Activated CD4-positive, alpha-beta T cell treated with anti-CD3 and anti-CD28 coated beads, Interleukin-2, Interleukin-6, amounts not matched to agents 100 ng/mL and 50 ng/mL, durations not matched to agents 16 hours and 8 hours (primary cell): ENCODE data around the gene CERS6.
A peak's percentile ranks its signal among the peaks of the same experiment; 100 is the strongest.
"Not testable (repeated sequence)": the region's sequence is repeated elsewhere in the genome, so short reads cannot be mapped to it uniquely, and the experiment has no call there.

ENCODE experiments used
- DNase-seq: peaks from one replicate; pipeline ENCODE4 v3.0.0-alpha.2; 2020

Gene CERS6, protein sequence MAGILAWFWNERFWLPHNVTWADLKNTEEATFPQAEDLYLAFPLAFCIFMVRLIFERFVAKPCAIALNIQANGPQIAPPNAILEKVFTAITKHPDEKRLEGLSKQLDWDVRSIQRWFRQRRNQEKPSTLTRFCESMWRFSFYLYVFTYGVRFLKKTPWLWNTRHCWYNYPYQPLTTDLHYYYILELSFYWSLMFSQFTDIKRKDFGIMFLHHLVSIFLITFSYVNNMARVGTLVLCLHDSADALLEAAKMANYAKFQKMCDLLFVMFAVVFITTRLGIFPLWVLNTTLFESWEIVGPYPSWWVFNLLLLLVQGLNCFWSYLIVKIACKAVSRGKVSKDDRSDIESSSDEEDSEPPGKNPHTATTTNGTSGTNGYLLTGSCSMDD

DNA sequence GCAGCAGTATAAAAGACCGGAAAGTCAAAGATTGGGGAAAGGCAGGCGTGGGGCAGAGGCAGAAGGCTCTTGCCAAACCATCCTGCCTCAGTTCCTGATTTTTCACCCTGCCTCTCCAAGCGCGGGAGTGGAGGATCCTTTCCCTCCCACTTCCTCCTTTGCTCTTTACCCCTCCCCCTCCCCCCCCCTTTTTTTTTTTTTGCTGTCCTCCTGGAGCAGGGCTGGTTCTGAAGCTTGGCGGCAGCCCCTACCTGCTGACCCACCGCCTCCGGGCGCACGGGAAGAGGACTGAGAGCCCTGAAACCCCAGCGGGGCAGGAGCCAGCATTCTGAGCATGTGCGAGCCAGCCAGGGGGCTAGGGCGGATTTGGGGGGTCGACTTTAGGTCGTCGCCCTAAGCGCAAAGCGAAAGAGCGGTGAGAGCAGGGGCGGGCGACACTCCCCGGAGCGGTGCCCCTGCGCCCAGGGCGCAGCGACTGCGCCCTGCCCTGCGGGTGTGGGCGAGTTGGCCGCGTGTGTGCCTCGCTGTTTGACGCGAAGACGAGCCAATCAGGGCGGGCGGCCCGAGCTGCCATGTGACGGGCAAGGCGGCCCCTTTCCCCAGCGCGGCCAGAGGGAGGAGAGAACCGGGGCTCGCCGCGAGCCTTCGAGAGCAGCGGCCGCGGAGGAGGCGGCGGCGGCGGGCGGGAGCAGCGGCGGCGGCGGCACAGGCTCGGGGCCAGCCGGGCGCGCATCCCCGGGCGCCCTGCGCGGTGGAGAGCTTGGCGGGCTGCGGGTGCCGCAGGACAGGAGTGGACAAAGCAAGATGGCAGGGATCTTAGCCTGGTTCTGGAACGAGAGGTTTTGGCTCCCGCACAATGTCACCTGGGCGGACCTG lies at the start of gene CERS6:
TSS of gene CERS6 (plus strand) at position 628 of the 876 bp plus-strand sequence. CDS start at position 805, 177 bp downstream.
- DNase-seq, result peak; percentile 95

DNA sequence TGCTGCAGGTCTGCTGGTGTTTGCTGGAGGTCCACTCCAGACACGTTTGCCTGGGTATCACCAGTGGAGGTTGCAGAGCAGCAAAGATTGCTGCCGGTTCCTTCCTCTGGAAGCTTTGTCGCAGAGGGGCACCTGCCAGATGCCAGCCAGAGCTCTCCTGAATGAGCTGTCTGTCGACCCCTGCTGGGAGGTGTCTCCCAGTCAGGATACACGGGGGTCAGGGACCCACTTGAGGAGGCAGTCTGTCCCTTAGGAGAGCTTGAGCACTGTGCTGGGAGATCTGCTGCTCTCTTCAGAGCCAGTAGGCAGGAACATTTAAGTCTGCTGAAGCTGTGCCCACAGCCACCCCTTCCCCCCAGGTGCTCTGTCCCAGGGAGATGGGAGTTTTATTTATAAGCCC lies 43.8 kb upstream of the CERS6 start:
- DNase-seq, result not testable (repeated sequence)

DNA sequence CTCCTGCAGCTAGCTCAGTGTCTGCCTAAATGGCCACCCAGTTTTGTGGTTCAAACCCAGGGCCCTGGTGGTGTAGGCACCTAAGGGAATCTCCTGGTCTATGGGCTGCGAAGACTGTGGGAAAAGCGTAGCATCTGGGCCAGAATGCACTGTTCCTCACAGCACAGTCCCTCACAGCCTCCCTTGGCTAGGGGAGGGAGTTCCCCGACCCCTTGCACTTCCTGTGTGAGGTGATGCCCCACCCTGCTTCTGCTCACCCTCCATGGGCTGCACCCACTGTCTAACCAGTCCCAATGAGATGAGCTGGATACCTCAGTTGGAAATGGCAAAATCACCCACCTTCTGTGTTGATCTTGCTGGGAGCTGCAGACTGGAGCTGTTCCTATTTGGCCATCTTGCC lies 43.0 kb upstream of the CERS6 start:
- DNase-seq, result not testable (repeated sequence)

DNA sequence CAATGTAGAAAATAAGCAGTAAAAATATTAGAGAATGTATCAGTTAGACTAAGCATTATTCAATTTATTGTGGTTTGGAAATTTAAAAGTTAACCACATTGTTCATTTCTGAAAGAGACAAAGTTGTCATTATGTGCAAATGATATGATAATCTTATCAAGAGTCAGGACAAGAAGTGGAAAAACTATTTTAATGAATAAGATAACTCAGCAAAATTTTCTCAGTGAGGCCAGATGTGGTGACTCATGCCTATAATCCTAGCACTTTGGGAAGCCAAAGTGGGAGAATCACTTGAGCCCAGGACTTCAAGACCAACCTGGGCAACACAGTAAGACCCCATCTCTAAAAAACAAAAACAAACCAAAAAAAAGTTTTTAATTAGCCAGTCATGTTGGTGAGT lies 39.5 kb upstream of the CERS6 start:
- DNase-seq, result no peak

DNA sequence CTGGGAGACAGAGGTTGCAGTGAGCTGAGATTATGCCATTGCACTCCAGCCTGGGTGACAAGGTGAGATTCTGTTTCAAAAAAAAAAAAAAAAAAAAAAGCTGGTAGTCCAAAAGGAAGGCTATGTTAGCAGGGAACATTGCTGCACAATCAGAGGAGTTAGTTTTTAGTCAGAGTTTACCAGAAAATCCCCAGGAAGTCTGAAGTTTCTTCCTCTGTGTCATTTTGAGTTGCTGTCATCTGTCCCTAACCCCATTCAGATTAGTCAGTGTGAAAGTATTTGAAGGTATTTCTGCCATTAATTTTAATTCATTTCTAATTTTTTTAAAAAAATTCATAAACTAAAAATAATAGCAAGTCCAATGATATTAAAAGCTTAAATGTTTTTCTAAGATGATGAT lies 33.5 kb upstream of the CERS6 start:
- peak; percentile 55 for DNase-seq

DNA sequence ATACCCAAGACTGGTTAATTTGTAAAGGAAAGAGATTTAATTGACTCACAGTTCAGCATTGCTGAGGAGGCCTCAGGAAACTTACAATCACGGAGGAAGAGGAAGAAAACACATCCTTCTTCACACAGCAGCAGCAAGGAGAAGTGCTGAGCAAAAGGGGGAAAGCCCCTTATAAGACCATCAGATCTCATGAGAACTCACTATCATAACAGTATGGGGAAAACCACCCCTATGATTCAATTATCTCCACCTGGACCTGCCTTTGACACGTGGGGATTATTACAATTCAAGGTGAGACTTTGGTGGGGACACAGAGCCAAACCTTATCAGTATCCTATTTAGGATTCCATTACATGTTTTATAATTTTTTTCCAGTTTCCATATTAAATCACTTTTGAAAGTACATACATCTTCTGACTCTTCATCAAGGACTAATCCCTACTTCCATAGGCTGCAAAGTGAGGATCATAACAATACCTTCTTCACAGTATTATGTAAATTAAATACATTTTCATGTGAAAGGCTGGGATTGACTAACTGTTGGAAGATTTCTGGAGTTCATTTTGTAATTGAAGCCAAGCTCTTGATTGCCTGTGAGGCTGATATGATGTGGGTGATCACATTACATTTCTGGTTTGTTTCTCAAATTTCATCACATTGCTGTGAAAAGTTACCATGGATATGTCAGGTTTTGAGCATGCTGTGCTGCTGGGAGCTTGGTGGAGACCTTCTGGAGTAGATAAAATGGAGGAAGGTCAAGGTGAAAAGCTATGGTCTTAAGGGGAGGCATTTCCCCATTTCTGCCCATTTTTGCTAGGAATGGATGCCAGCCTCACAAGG lies 31.7 kb upstream of the CERS6 start:
- DNase-seq, result peak; percentile 10

DNA sequence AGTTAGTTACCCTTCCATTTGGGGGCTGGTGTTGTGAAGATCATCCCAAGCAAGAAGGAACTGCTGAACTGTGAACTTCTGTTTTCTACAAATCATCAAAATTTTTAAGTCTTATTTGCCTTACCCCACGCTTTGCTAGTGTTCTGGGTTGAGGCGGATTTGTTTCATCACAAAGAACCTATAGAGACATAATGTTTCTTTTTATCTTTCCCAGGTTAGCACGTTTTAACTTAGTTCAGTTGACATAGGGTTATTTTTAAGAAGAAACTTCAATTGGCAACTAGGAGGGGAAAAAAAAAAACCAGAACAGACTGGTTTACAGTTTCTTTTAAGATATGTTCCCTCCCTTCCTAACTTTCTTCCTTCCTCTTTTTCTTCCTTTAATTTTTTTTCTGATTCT lies 31.1 kb upstream of the CERS6 start:
- no peak for DNase-seq

DNA sequence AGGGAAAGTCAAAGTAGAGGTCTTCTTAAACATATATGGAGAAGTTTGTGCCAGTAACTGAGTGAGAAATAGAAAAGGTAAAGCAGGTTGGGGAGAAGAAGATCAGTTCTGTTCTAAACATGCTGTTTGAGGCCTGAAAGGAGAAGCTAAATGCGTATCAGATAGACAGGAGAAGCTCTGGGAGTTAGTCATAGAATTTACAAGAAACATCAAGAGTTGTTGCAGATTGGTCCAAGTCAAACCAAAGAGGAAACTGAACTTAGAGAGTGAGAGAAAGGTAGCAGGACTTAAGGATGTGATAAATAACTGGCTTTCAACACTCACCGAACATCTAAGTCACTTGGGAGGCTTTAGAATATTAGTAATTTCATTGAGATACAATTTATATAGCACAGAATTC lies 29.2 kb upstream of the CERS6 start:
- DNase-seq, result peak; percentile 28

DNA sequence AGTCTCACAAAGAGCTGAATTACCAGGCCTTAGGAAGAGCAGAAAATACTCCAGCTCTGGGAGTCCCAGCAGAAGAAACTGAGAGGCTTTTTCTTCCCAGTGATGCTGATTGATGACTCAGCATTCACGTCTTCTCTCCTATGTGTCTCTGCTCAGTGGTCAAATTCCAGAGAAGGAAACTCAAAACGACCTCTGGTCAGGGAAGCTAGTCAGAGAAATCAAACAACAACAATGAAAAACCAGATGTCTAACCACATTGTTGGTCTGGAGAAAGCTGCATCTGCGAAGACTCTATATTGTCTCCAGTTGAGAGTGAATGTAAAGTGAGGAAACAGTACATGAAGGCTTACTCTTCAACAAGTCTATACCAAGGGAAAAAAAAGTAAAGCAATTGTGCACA lies 28.6 kb upstream of the CERS6 start:
- DNase-seq, result no peak

DNA sequence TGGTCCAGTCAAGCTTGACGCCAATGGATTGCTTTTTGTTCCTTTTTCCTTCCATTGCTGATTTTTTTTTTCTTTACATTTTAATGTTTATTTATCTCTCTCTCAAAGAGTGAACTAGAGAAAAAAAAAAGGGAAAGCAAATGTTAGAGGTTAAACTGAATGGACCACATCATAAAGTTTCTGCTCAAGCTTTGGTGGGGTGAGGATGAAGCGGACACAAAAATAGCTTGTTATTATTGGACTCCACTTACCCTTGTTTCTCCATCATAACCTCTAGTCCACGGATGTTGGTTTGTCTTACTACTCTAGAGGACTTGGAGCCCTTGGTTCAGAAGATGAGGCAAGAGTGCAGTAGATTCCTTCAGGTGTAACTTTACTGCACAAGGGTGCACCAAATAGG lies 27.6 kb upstream of the CERS6 start:
- no peak for DNase-seq

DNA sequence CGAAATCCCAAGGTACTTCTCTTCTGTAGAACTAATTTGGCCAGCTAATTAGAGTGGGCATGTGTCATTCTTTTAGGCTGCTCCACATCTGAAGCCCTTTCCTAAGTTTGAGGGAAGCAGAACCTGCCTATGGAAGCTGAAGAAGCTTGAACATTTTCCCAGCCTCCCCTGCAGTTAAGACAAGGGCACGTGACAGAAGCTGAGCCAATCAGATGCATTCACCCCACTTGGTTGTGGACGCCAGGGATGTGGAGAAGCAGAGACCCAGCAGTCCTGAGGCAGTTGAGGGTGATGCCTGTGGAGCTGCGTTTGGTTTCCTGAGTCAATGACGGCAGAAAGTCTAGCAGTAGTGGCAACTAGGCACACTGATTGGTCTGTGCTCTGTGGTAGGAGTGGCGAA lies 26.1 kb upstream of the CERS6 start:
- no peak for DNase-seq

DNA sequence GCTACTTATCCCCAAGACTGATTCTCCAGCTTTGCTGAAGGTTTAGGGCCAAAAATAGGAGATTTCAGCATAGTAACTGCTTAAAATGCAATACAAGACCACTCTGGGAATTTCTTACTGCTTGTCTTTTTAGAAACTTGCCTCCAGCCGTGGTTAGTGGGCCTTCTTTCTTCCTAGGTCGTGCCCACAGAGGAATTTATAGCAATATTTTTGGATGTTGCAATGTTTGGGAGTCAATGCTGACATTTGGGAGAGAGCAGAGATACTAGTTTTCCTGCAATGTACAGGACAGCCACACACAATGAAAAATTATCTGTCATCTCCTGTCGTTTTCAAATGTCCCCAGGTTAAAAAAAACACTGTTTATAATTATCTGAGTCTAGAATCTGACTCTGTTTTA lies 25.6 kb upstream of the CERS6 start:
- DNase-seq, result no peak

DNA sequence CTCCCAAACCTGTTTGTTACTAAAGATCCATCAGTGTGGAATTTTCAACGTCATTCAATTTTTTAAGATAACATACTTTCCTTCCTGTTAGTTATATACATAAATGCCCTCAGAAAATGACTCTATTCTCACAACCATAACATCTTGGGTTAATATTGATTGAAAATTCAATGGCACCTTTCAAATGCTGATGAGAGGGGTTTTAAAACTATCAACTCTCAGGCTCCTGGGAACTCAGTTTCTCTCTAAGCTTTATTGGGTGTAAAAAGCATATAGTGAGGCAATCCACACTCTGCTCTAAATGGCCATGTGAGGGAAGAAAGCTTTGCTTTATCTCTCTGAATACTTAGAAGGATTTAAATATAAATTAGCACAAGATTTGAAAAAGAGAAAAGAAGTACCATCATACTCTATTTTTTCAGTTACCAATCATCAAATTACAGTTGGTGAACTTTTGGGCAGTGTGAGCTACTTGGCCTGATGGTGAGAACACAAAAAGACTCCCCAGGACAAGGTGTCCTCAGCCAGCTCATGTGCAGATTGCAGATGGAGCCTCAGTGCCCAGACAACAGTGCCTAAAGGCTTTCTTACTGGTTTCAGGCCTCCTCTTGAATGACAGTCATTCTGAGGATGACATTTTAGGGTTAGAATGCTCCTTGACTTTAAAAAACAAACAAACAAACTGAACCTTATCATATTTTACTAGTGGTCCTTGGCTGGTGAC lies 24.6 kb upstream of the CERS6 start:
- DNase-seq, result peak; percentile 42

DNA sequence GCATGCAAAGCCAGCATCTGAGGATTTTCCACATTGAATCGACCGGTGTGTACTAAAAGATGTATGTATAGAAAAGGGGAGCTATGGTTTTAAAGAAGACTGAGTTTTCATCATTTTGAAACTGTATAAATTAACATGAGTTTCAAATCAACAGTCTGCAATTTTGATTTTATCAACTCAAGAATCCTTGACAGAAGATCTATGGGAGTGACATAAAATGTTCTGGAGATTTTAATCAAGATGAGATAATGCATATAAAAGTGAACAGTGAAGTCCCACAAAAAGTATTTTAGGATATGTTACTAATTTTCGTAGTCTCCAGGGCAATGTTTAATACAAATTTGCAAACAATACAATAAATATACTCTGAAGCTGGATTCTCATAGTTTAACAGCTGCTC lies 24.0 kb upstream of the CERS6 start:
- DNase-seq, result peak; percentile 44

DNA sequence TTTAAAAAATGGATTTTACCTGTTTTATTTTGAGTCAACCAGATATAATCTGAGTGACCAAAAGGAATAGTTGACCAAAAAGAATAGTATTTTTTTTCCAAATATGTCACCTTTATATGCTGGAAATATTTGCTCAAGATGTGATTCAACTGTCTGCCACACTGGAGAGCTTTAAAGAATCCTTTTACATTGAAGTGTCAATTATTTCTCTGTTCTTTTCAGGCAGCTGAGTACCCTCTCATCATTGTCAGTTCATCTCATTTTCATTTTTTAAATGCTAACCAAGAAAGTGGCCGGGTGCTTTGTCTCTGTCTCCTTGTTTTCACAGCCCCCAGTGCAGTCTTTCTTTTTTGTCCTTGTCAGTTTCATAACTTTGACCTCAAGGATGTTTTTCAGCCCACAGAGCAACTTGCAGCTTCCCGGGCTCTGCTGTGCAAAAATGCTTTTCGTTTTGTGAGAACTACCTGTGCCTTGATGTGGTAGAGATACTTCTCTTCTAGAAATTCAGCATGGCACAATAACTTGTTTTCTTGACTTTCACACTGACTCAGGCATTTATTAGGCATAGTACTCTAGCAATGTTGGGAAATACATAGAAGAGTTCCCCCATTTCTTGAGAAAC lies 23.4 kb upstream of the CERS6 start:
- DNase-seq, result peak; percentile 82

DNA sequence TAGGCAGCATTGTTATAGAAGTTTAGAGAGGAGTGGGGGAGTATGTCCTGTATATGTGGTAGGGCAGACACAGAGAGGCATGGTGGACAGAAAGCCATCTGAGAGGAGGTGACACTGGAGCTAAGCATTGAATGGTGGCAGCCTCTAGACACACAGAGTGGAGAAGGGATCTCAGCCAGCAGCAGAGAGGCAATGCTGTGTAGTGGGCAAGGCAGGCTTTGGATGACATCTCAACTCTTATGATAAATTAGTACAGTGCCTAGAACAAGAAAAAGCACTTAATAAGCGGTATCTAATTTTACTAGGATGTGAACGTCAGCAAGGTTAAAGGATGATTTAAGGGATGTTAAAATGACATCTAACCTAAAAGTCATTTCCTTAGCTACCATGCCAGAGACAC lies 22.5 kb upstream of the CERS6 start:
- DNase-seq, result no peak

DNA sequence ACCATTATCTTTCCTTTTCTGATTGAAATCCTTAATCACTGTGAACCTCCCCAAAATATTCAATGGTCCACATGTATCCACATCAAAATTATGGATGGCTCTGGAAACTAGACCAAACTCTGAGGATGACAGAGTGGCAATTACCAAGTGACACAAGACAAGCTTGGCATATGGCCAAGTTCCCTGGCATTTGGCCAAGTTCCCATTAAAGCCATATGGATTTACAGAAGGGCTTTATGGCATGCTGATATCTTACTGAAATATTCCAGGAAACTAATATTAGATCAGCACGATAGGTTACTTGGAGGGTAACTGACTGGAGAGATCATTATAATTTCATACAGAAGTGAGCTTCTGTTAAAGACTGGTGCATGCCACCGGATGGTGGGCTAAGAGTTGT lies 21.9 kb upstream of the CERS6 start:
- DNase-seq, result no peak

DNA sequence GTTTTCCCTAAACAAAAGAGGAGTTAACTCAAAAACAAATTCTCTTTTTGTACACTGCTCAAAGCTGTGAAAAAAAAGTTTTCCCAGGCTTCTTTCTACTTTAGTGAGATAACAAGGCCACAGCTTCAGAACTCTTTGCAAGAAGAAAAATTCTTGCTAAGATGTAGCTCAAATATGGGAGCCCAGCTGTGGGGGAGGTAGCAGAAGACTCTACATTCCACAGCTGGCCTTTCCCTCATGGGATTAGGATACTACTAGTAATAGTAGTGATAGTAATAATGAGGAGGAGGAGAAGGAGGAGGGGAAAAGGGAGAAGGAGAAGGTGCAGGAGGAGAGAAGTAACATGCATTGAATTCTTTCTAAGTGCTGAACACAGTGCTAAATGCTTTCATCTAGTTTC lies 19.2 kb upstream of the CERS6 start:
- no peak for DNase-seq

DNA sequence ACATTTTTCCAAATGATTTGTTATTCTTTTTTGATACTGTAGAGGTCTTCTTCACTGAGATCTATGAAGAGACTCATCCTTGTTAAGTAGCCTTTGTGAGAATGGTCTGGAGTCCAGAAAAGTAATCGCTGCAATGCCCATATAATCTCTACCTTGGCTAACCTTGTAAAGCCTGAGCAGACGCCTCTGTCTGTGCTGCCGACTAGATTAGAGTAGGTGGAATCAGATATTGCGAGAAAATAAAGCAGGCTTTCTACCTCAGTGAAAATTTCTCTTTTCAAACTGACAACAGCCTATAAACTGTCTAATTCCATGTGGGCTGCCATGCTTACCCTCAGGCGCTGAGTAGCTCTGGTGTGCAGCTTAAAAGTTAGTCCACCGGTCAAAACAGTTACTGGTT lies 17.5 kb upstream of the CERS6 start:
- DNase-seq, result no peak

DNA sequence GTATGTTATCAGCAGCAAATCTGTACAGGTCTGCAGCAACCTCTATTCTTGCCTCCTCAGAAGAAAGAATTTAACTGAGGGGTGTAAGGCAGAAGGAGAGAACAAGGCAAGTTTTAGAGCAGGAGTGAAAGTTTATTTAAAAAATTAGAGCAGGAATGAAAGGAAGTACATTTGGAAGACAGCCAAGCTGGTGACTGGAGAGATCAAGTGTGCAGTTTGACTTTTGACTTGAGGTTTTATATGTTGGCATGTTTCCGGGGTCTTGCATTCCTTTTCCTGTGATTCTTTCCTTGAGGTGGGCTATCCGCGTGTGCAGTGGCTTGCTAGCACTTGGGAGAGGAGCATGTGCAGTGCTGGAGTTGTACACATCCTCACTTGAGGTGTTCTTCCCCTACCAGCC lies 16.5 kb upstream of the CERS6 start:
- no peak for DNase-seq

DNA sequence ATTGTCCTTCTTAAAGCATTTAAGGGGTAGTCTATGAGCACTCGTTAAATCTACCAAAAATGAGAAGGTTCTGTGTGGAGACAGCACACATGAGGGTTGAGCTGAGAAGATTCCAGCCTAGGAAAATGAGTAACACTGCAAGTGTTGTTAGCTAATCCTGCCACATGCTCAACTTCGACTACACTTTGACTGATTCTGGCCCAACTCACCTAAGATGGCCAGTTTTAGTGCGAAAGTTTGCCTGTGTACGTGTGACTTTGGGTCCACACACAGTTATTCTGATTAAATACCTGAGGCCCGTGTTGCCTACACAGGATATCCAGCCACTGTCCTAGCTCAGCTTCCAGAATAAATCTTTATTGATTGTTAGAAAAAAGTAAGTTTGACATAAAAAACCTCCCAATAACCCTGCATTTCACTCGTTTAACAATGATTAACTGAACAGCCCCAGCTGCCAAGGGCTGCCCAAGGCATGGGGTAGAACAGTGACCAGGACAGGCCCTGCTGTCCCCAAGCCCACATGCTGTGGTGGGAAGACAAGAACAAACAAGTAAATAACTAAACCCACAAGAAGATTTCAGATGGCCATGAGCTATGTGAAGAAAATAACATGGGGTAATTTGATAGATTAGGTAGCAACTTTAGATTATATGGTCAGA lies 14.7 kb upstream of the CERS6 start:
- DNase-seq, result no peak

DNA sequence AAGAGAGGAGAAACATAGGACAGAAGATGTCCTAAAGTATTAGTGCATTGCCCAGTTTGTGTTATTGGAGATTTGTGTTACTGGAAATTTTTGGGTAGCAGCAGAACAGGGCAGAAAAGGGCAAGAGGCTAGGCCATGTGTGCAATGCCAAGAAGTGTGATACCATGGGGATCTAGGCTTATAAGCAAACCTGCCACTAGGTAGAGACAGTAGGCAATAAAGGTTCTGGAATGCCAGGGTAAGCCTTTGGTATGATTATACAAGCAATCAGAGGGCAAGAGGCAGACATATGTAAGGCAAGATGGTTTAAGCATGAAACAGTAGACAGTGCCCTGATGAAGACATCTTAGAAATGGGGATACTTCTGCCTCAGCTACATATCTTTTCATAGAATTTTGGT lies 12.3 kb upstream of the CERS6 start:
- no peak for DNase-seq
